ENCODE data around the gene CLN3.
"Not testable (repeated sequence)": the region's sequence is repeated elsewhere in the genome, so short reads cannot be mapped to it uniquely, and the experiment has no call there.

CLN3 gene

DNA sequence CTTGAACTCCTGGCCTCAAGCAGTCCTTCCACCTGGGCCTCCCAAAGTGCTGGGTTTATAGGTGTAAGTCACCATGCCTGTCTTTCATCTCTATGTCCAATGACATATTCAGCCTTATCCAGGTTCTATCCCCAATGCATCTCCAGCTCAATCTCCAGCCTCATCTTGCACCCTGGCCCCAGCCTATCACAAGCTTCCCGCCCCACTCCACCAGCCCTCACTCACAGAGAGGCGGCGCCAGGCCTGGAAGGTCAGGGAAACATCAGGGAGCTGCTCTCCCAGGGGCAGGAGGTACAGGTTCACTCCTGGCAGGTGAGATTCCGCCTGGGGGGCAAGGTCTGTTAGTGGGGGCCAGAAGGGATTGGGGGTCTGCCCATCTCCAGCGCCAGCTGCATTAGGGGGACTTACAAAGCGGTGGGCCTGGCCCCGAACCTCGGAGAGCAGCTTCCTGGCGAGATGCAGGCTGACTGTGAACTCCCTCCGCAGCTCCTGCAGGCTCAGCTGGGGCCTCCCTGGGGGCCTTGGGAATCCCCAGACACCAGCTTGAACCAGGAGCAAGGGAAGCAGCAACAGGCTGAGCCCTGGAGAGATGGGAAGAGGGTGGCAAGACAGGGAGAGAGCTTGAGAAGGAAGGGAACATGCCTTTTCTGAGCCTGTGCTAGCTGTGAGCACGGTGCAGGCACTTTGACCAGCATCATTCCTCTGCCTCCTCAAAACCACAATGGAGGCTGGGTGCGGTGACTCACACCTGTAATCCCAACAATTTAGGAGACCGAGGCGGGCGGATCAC is 11.8 kb upstream of the CLN3 start:
- H3K27ac ChIP-seq (replicated peaks) = no peak overlapping the region
- TF ChIP-seq, protein P1, sequence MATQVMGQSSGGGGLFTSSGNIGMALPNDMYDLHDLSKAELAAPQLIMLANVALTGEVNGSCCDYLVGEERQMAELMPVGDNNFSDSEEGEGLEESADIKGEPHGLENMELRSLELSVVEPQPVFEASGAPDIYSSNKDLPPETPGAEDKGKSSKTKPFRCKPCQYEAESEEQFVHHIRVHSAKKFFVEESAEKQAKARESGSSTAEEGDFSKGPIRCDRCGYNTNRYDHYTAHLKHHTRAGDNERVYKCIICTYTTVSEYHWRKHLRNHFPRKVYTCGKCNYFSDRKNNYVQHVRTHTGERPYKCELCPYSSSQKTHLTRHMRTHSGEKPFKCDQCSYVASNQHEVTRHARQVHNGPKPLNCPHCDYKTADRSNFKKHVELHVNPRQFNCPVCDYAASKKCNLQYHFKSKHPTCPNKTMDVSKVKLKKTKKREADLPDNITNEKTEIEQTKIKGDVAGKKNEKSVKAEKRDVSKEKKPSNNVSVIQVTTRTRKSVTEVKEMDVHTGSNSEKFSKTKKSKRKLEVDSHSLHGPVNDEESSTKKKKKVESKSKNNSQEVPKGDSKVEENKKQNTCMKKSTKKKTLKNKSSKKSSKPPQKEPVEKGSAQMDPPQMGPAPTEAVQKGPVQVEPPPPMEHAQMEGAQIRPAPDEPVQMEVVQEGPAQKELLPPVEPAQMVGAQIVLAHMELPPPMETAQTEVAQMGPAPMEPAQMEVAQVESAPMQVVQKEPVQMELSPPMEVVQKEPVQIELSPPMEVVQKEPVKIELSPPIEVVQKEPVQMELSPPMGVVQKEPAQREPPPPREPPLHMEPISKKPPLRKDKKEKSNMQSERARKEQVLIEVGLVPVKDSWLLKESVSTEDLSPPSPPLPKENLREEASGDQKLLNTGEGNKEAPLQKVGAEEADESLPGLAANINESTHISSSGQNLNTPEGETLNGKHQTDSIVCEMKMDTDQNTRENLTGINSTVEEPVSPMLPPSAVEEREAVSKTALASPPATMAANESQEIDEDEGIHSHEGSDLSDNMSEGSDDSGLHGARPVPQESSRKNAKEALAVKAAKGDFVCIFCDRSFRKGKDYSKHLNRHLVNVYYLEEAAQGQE (IDR thresholded peaks at IDR 0.05; ENCODE audit: insufficient replicate concordance, low read depth) = no peak
- no peak for DNase-seq (ENCODE audit: low read depth in 1 of 2, low spot score in 1 of 2)
- H3K4me3 ChIP-seq (replicated peaks; ENCODE audit: insufficient read depth, low read length) = no peak overlapping the region
- no peaks in the 10 kb centered on the region for H3K27me3 ChIP-seq (ENCODE audit: insufficient read depth, poor library complexity, severe bottlenecking)

DNA sequence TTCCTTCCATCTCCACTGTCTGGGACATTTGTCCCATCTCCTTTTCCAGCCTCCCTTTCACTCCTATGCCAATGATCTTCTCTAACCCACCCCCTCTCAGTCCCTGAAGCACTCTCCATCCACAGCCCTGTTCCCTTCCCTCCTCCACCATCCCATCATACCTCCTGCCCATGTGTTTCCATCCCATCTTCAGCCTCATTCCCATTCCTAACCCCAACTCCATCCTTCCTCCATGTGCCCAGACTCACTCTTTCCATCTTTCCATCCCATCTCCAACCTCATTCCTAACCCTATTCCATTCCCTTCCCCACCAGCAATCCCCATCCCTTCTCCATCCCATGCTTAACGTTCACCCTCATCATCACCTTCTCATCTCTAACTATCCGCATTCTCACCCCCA is 10.4 kb upstream of the CLN3 start:
- Histone ChIP-seq H3K27ac (replicated peaks) (no peak overlapping the region), H3K4me3 (replicated peaks; ENCODE audit: insufficient read depth, low read length) (no peak overlapping the region), H3K27me3 (ENCODE audit: insufficient read depth, poor library complexity, severe bottlenecking) (no peaks in the 10 kb centered on the region)
- DNase-seq (ENCODE audit: low read depth in 1 of 2, low spot score in 1 of 2) = no peak
- no peak for TF ChIP-seq GABPA (IDR thresholded peaks at IDR 0.05; ENCODE audit: low read depth)
- no peak for TF ChIP-seq POLR2AphosphoS5 (IDR thresholded peaks at IDR 0.05; ENCODE audit: low read depth)
- TF ChIP-seq, protein P1 (IDR thresholded peaks at IDR 0.05; ENCODE audit: insufficient replicate concordance, low read depth) = no peak
- no peak for TF ChIP-seq SPI1 (IDR thresholded peaks at IDR 0.05; ENCODE audit: borderline replicate concordance, low read depth)
- TF ChIP-seq, protein P2, sequence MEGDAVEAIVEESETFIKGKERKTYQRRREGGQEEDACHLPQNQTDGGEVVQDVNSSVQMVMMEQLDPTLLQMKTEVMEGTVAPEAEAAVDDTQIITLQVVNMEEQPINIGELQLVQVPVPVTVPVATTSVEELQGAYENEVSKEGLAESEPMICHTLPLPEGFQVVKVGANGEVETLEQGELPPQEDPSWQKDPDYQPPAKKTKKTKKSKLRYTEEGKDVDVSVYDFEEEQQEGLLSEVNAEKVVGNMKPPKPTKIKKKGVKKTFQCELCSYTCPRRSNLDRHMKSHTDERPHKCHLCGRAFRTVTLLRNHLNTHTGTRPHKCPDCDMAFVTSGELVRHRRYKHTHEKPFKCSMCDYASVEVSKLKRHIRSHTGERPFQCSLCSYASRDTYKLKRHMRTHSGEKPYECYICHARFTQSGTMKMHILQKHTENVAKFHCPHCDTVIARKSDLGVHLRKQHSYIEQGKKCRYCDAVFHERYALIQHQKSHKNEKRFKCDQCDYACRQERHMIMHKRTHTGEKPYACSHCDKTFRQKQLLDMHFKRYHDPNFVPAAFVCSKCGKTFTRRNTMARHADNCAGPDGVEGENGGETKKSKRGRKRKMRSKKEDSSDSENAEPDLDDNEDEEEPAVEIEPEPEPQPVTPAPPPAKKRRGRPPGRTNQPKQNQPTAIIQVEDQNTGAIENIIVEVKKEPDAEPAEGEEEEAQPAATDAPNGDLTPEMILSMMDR (IDR thresholded peaks at IDR 0.05; ENCODE audit: insufficient read depth, low read length) = no peak

DNA sequence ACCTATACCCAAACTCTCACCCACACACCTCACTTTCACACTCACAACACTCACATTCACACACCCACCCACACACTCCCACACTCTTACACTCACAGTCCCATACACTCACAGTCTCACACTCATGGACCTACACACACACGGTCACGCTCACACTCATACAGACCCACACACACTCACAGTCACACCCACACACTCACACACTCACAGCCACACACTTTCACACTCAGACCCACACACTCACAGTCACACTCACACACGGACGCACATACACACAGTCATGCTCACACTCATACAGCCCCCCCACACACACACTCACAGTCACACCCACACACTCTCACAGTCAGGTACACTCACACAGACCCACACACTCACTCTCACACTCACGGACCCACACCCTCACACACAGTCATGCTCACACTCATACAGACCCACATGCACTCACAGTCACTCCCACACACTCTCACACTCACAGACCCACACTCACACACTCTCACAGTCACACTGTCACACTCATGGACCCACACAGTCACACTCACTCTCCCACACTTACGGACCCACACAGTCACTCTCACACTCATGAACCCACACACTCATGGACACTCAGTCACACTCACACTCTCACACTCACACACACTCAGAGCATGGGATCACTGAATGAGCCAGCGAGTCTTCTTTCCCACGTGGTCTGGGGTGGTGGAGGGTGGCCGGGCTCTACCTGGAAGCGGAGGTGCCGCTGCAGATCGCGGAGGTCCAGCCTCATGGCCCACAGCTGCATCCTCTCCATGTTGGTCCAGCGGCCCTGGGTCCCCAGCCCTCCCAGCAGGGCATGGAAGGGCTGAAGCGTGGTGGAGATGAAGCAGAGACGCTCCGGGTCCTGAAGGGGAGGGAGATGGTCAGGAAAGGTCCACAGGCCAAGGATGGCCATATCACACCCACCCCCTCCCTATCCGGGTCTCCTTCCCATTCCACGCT is 9.7 kb upstream of the CLN3 start:
- Histone ChIP-seq H3K4me3 (replicated peaks; ENCODE audit: insufficient read depth, low read length) (no peak overlapping the region), H3K27me3 (ENCODE audit: insufficient read depth, poor library complexity, severe bottlenecking) (no peaks in the 10 kb centered on the region), H3K27ac (replicated peaks) (no peak overlapping the region)
- TF ChIP-seq SPI1 (IDR thresholded peaks at IDR 0.05; ENCODE audit: borderline replicate concordance, low read depth) = no peak
- TF ChIP-seq, protein P2 (IDR thresholded peaks at IDR 0.05; ENCODE audit: insufficient read depth, low read length) = no peak
- no peak for DNase-seq (ENCODE audit: low read depth in 1 of 2, low spot score in 1 of 2)

DNA sequence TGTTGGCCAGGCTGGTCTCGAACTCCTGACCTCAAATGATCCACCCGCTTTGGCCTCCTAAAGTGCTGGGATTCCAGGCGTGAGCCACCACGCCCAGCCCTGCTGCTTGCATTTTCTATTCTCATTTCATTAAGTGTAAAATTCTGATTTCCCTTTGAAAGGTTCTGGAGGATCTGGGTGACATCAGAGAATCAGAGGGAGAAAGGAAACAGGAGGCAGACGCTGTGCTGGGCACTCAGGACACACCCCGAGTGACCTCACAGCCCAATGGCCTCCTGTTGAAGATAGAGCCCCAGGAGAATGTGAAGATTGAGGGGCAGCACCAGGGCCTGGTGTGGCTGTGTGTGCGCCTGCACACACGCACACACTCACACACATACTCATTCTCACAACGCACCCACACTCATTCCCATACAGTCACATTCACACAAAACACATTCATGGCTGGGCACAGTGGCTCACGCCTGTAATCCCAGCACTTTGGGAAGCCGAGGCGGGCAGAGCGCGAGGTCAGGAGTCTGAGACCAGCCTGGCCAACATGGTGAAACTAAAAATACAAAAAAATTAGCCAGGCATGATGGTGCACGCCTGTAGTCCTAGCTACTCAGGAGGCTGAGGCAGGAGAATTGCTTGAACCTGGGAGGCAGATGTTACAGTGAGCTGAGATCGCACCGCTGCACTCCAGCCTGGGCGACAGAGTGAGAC is 8.8 kb upstream of the CLN3 start:
- not testable (repeated sequence) for H3K27ac ChIP-seq (replicated peaks); DNase-seq (ENCODE audit: low read depth in 1 of 2, low spot score in 1 of 2); H3K4me3 ChIP-seq (replicated peaks; ENCODE audit: insufficient read depth, low read length); H3K27me3 ChIP-seq (ENCODE audit: insufficient read depth, poor library complexity, severe bottlenecking)
- TF ChIP-seq POLR2AphosphoS5 (IDR thresholded peaks at IDR 0.05; ENCODE audit: low read depth) = peak; percentile 21; the same call in 1 of the 2 replicates

Data from HL-60 (cell line).